HEK293 (cell line): ENCODE data around the gene CLEC4G.
A peak's percentile ranks its signal among the peaks of the same experiment; 100 is the strongest.

Experiments
- CTCF ChIA-PET: fragments of 350-600 bp; formaldehyde crosslinking; extraction: SDS; loops from one replicate; lab custom pipeline; 2021; ENCODE audit warnings: antibody characterized with exemption; lab: Yijun Ruan, JAX
- POLR2A ChIA-PET: fragments of 300-600 bp; formaldehyde crosslinking; extraction: SDS; loops from one replicate; lab custom pipeline; 2020; ENCODE audit warnings: antibody characterized with exemption, inconsistent platforms; lab: Yijun Ruan, JAX
- H3K27ac ChIP-seq: fragments of 200-500 bp; sonication (Bioruptor generic); 2 replicates; pipeline ENCODE4 v1.5.1; 2014; ENCODE audit warnings: low read depth, low read length, control low read depth, inconsistent platforms; ENCODE audit errors: extremely low read depth
- H3K36me3 ChIP-seq, 2 experiments: fragments of 200-500 bp in 1 of 2; sonication (Bioruptor generic) in 1 of 2; 1 replicate in 1 of 2; 2 replicates in 1 of 2; pipeline ENCODE4 v1.5.1; 2014 to 2017; ENCODE audit warnings: inconsistent platforms in 2 of 2, low read length in 2 of 2; ENCODE audit not compliant: control insufficient read depth in 2 of 2, insufficient read depth in 1 of 2
- H3K4me1 ChIP-seq: fragments of 200-500 bp; sonication (Bioruptor generic); 2 replicates; pipeline ENCODE4 v1.5.1; 2014; ENCODE audit warnings: mild to moderate bottlenecking, low read length, inconsistent platforms; ENCODE audit not compliant: control insufficient read depth, insufficient read depth
- H3K4me3 ChIP-seq: 2 replicates; pipeline ENCODE4 v1.5.1; 2011; ENCODE audit warnings: low read depth, mild to moderate bottlenecking, control low read depth, low read length, moderate library complexity
- H3K9me3 ChIP-seq: fragments of 200-500 bp; sonication (Bioruptor generic); 2 replicates; pipeline ENCODE4 v1.5.1; 2014; ENCODE audit warnings: low read depth, low read length, inconsistent platforms; ENCODE audit not compliant: control insufficient read depth, insufficient read depth
- EGR2 ChIP-seq: fragments of 450-650 bp; formaldehyde crosslinking; IDR thresholded peaks from 2 replicates; pipeline ENCODE4 v1.5.1; 2016; ENCODE audit warnings: low read depth, missing biosample characterization, missing genetic modification characterization
- GLIS1 ChIP-seq: fragments of 450-650 bp; formaldehyde crosslinking; IDR thresholded peaks from 2 replicates; pipeline ENCODE4 v1.5.1; 2016; ENCODE audit warnings: missing biosample characterization, missing genetic modification characterization
- KLF1 ChIP-seq: fragments of 450-650 bp; formaldehyde crosslinking; IDR thresholded peaks from 2 replicates; pipeline ENCODE4 v1.5.1; 2016; ENCODE audit warnings: missing biosample characterization, missing genetic modification characterization
- KLF7 ChIP-seq: fragments of 450-650 bp; formaldehyde crosslinking; IDR thresholded peaks from 2 replicates; pipeline ENCODE4 v1.5.1; 2016; ENCODE audit warnings: missing biosample characterization, missing genetic modification characterization, borderline replicate concordance
- SP2 ChIP-seq: fragments of 450-650 bp; formaldehyde crosslinking; IDR thresholded peaks from 2 replicates; pipeline ENCODE4 v1.5.1; 2016; ENCODE audit warnings: missing biosample characterization, missing genetic modification characterization
- ZFHX2 ChIP-seq: fragments of 450-650 bp; formaldehyde crosslinking; conservative IDR thresholded peaks from 2 replicates; pipeline ENCODE4 v1.5.1; 2016; ENCODE audit warnings: missing biosample characterization, missing genetic modification characterization
- ZFP41 ChIP-seq: fragments of 450-650 bp; formaldehyde crosslinking; IDR thresholded peaks from 2 replicates; pipeline ENCODE4 v1.5.1; 2016; ENCODE audit warnings: missing biosample characterization, missing genetic modification characterization, borderline replicate concordance
- ZIC2 ChIP-seq: fragments of 450-650 bp; formaldehyde crosslinking; IDR thresholded peaks from 2 replicates; pipeline ENCODE4 v1.5.1; 2016; ENCODE audit warnings: missing biosample characterization, missing genetic modification characterization
- ZNF2 ChIP-seq: fragments of 450-650 bp; formaldehyde crosslinking; IDR thresholded peaks from 2 replicates; pipeline ENCODE4 v1.5.1; 2016; ENCODE audit warnings: missing biosample characterization, missing genetic modification characterization
- ZNF292 ChIP-seq: fragments of 450-650 bp; formaldehyde crosslinking; IDR thresholded peaks from 2 replicates; pipeline ENCODE4 v1.5.1; 2016; ENCODE audit warnings: low read depth, missing biosample characterization, missing genetic modification characterization, borderline replicate concordance
- ZNF514 ChIP-seq: fragments of 450-650 bp; formaldehyde crosslinking; IDR thresholded peaks from 2 replicates; pipeline ENCODE4 v1.5.1; 2016; ENCODE audit warnings: missing biosample characterization, missing genetic modification characterization
- ZNF571 ChIP-seq: fragments of 450-650 bp; formaldehyde crosslinking; IDR thresholded peaks from 2 replicates; pipeline ENCODE4 v1.5.0; 2017; ENCODE audit warnings: missing biosample characterization, missing genetic modification characterization
- ZNF776 ChIP-seq: fragments of 450-650 bp; formaldehyde crosslinking; IDR thresholded peaks from 2 replicates; pipeline ENCODE4 v1.5.0; 2017; ENCODE audit warnings: missing biosample characterization, missing genetic modification characterization, borderline replicate concordance
- ZNF791 ChIP-seq: fragments of 450-650 bp; formaldehyde crosslinking; IDR thresholded peaks from 2 replicates; pipeline ENCODE4 v1.5.1; 2016; ENCODE audit warnings: missing biosample characterization, missing genetic modification characterization
- TF ChIP-seq, protein P1 (sequence below): fragments of 450-650 bp; formaldehyde crosslinking; IDR thresholded peaks from 2 replicates; pipeline ENCODE4 v1.5.1; 2016; ENCODE audit warnings: missing biosample characterization, missing genetic modification characterization, low read depth
- TF ChIP-seq, protein P2 (sequence below): fragments of 450-650 bp; IDR thresholded peaks from 2 replicates; pipeline ENCODE4 v1.5.1; 2018; ENCODE audit warnings: missing biosample characterization, mild to moderate bottlenecking, missing genetic modification characterization
- TF ChIP-seq, protein P3 (sequence below): fragments of 450-650 bp; formaldehyde crosslinking; IDR thresholded peaks from 2 replicates; pipeline ENCODE4 v1.5.1; 2016; ENCODE audit warnings: missing biosample characterization, missing genetic modification characterization
- TF ChIP-seq, protein P4 (sequence below): fragments of 450-650 bp; formaldehyde crosslinking; IDR thresholded peaks from 2 replicates; pipeline ENCODE4; 2016; ENCODE audit warnings: missing biosample characterization, missing genetic modification characterization

Gene CLEC4G

DNA sequence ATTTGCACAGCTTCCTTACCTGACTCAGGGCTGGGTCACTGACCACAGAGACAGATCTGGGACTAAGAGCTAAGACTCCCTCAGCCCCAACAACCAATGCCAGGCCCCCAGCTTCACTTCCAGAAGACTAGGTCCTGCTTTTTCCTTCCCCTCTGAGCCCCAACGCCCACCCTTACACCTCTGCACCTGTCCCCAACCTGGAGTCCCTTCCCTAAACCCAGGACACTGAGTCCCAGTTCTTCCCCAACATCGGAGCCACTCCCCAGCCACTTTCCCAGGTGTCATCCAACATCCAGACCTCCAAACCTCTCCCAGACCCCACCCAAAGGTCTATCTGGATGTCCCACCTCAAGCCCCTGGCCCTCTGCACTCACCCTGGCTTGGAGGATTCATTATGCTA lies 32.9 kb downstream of the CLEC4G start:
- Histone ChIP-seq H3K36me3 (no peaks in the 10 kb centered on the region), H3K27ac (no peak overlapping the region), H3K4me1 (no peaks in the 10 kb centered on the region), H3K4me3 (no peak overlapping the region), H3K9me3 (no peaks in the 10 kb centered on the region)
- ChIA-PET POLR2A (interaction anchor here (0.6 to 1.8 kb wide), 3 partner anchors 13 to 1359 kb away, joined by 3 to 6 read pairs (median 3); no protein-coding TSS in a partner anchor), CTCF (interaction anchor here (0.5 to 2.2 kb wide), 3 partner anchors 18 to 245 kb away, joined by 4 to 8 read pairs (median 5); partner anchors contain the start of gene TRAPPC5)
- TF ChIP-seq ZNF2 (tag by site-specific recombination) = no peak
- no peak for TF ChIP-seq KLF1 (tag by site-specific recombination)
- TF ChIP-seq, protein P1, sequence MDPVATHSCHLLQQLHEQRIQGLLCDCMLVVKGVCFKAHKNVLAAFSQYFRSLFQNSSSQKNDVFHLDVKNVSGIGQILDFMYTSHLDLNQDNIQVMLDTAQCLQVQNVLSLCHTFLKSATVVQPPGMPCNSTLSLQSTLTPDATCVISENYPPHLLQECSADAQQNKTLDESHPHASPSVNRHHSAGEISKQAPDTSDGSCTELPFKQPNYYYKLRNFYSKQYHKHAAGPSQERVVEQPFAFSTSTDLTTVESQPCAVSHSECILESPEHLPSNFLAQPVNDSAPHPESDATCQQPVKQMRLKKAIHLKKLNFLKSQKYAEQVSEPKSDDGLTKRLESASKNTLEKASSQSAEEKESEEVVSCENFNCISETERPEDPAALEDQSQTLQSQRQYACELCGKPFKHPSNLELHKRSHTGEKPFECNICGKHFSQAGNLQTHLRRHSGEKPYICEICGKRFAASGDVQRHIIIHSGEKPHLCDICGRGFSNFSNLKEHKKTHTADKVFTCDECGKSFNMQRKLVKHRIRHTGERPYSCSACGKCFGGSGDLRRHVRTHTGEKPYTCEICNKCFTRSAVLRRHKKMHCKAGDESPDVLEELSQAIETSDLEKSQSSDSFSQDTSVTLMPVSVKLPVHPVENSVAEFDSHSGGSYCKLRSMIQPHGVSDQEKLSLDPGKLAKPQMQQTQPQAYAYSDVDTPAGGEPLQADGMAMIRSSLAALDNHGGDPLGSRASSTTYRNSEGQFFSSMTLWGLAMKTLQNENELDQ = no peak
- TF ChIP-seq, protein P2, sequence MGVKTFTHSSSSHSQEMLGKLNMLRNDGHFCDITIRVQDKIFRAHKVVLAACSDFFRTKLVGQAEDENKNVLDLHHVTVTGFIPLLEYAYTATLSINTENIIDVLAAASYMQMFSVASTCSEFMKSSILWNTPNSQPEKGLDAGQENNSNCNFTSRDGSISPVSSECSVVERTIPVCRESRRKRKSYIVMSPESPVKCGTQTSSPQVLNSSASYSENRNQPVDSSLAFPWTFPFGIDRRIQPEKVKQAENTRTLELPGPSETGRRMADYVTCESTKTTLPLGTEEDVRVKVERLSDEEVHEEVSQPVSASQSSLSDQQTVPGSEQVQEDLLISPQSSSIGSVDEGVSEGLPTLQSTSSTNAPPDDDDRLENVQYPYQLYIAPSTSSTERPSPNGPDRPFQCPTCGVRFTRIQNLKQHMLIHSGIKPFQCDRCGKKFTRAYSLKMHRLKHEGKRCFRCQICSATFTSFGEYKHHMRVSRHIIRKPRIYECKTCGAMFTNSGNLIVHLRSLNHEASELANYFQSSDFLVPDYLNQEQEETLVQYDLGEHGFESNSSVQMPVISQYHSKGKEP = no peak
- TF ChIP-seq SP2 = no peak
- no peak for TF ChIP-seq ZFP41 (tag by site-specific recombination)
- TF ChIP-seq KLF7 (tag by site-specific recombination) = no peak
- no peak for TF ChIP-seq ZNF292 (tag by site-specific recombination)
- no peak for TF ChIP-seq ZIC2 (tag by site-specific recombination)

DNA sequence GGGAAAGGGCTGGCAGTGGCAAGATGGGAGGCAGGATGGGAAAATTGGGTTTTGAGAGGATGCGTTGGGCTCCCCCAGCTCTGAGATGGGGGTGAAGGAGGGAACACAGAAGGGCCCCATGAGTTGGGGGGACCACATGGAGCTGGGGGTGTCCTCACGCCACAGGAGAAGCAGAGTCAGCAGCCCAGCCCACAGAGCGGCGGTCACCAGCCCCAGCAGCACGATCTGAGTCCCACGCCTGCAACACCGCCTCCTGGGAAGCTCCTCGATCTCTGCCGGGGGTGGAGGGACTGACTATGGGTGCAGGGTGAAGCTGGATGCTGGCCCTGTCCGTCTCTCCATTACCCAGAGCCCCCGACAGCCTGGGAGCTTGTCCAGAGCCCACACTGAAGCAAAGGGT lies 33.3 kb downstream of the CLEC4G start:
- no peaks in the 10 kb centered on the region for H3K36me3 ChIP-seq
- ChIA-PET CTCF (interaction anchor here (0.5 to 2.2 kb wide), 3 partner anchors 18 to 245 kb away, joined by 4 to 8 read pairs (median 5); partner anchors contain the start of gene TRAPPC5), POLR2A (interaction anchor here (0.6 to 1.8 kb wide), 2 partner anchors 13 to 244 kb away, joined by 3 to 6 read pairs; no protein-coding TSS in a partner anchor)
- TF ChIP-seq ZNF514 (tag by site-specific recombination) = no peak
- TF ChIP-seq ZFHX2 = peak; percentile 62
- peak; percentile 39 for TF ChIP-seq GLIS1
- TF ChIP-seq ZNF776 (tag by site-specific recombination) = no peak
- TF ChIP-seq, protein P3, sequence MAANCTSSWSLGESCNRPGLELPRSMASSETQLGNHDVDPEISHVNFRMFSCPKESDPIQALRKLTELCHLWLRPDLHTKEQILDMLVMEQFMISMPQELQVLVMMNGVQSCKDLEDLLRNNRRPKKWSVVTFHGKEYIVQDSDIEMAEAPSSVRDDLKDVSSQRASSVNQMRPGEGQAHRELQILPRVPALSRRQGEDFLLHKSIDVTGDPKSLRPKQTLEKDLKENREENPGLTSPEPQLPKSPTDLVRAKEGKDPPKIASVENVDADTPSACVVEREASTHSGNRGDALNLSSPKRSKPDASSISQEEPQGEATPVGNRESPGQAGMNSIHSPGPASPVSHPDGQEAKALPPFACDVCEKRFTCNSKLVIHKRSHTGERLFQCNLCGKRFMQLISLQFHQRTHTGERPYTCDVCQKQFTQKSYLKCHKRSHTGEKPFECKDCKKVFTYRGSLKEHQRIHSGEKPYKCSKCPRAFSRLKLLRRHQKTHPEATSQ (tag by site-specific recombination) = no peak
- peak; percentile 63 for TF ChIP-seq EGR2 (tag by site-specific recombination)
- TF ChIP-seq ZNF791 (tag by site-specific recombination) = no peak
- no peak for TF ChIP-seq ZNF571 (tag by site-specific recombination)
- TF ChIP-seq, protein P4, sequence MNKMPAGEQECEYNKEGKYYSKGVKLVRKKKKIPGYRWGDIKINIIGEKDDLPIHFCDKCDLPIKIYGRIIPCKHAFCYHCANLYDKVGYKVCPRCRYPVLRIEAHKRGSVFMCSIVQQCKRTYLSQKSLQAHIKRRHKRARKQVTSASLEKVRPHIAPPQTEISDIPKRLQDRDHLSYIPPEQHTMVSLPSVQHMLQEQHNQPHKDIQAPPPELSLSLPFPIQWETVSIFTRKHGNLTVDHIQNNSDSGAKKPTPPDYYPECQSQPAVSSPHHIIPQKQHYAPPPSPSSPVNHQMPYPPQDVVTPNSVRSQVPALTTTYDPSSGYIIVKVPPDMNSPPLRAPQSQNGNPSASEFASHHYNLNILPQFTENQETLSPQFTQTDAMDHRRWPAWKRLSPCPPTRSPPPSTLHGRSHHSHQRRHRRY (tag by site-specific recombination) = no peak
- TF ChIP-seq, all 188 proteins: peak for 3
- no peaks in the 10 kb centered on the region for H3K9me3 ChIP-seq
- no peak overlapping the region for H3K4me3 ChIP-seq
- no peak overlapping the region for H3K27ac ChIP-seq
- H3K4me1 ChIP-seq = no peaks in the 10 kb centered on the region
